Prostate gland (tissue), 2 donors: ENCODE data around the gene TMTC4. TPM values are rescaled to one million over a fixed set of nuclear protein-coding genes. Genes with fewer than 3 reads are reported as not detected.

Experiments used
- DNase-seq: peaks from one replicate; pipeline ENCODE4 v3.0.0-alpha.2; 2019; ENCODE audit warnings: low spot score
- H3K27ac ChIP-seq, 2 donors: fragments of 200-600 bp; sonication (generic); 2 replicates each; pipeline ENCODE4 v1.5.1; 2017 to 2019
- H3K27me3 ChIP-seq: fragments of 200-600 bp; sonication (generic); replicated peaks from 2 replicates; pipeline ENCODE4 v1.5.1; 2019; ENCODE audit not compliant: insufficient read depth
- H3K36me3 ChIP-seq, 2 donors: fragments of 200-600 bp; sonication (generic); 1 replicate in 1 of 2; 2 replicates in 1 of 2; pipeline versions ENCODE4 v1.5.1 to v1.8.1; 2017 to 2019
- H3K4me1 ChIP-seq: fragments of 200-600 bp; sonication (generic); replicated peaks from 2 replicates; pipeline ENCODE4 v1.5.1; 2019
- H3K4me3 ChIP-seq, 2 donors: fragments of 200-600 bp; sonication (generic); 2 replicates each; pipeline ENCODE4 v1.5.1; 2017 to 2019
- H3K9me3 ChIP-seq: fragments of 200-600 bp; sonication (generic); 2 replicates; pipeline ENCODE4 v1.5.1; 2017
- POLR2A ChIP-seq: fragments of 450-650 bp; IDR thresholded peaks from one replicate; pipeline ENCODE4 v1.6.1; 2016; ENCODE audit warnings: antibody characterized with exemption, mild to moderate bottlenecking
- POLR2AphosphoS5 ChIP-seq: sonication (generic); formaldehyde crosslinking; IDR thresholded peaks from one replicate; pipeline ENCODE4 v1.6.1; 2017; ENCODE audit warnings: antibody characterized with exemption
- WGBS: methylation state at CpG from one replicate; pipeline ENCODE4 v1.1.5; 2018; 5-methylcytosine and 5-hydroxymethylcytosine counted together
- intact Hi-C: fragments of 100-400 bp; cut with DNase I; formaldehyde crosslinking; loops from one replicate; pipeline ENCODE4 v1.14.2; 2022
- total RNA-seq, 2 donors: library from RNA; depleted of rRNA; stranded (reverse); fragments of >200 nt; gene quantifications; one replicate each; pipeline ENCODE4 v1.1.0, GENCODE V29; 2016
- TF ChIP-seq, protein P1 (sequence below), 4 experiments: fragments of 200-600 bp in 2 of 4; fragments of 450-650 bp in 2 of 4; sonication (generic) in 2 of 4; IDR thresholded peaks; 1 replicate in 3 of 4; 2 replicates in 1 of 4; pipeline ENCODE4 v1.5.1; 2016 to 2019; ENCODE audit warnings: antibody characterized with exemption in 4 of 4, mild to moderate bottlenecking in 2 of 4, moderate library complexity in 2 of 4

TMTC4 gene
- total RNA-seq, 2 donors from 2014 or later, result 20.2 to 22.4 TPM

DNA sequence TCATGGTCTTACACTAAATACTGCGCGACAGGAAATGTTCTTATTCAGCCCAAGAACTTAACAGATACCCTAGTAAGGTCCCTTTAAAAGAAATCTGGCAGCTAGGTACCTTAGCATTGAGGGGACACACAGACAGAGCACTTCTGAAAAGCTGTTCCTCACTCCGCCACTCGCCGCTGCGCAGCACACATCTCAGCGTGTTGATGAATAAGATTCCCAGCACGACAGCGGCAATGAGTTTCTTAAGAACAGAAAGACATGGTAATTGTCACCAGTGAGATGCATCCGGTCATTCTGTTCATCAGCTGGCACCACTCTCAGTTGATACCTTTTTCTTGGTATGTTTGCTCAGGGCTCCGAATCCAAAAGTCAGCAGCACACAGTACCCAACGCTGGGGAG lies 39.9 kb downstream of the TMTC4 start:
- Histone ChIP-seq H3K36me3 (no peaks in the 10 kb centered on the region), H3K4me3 (no peak overlapping the region), H3K9me3 (no peaks in the 10 kb centered on the region), H3K27me3 (no peaks in the 10 kb centered on the region), H3K4me1 (no peaks in the 10 kb centered on the region), H3K27ac (no peak overlapping the region)
- TF ChIP-seq POLR2AphosphoS5, result no peak
- no peak for DNase-seq
- intact Hi-C loops, result no loop called here
- 85% methylated on average over 12 of the region's 12 CpGs for WGBS

DNA sequence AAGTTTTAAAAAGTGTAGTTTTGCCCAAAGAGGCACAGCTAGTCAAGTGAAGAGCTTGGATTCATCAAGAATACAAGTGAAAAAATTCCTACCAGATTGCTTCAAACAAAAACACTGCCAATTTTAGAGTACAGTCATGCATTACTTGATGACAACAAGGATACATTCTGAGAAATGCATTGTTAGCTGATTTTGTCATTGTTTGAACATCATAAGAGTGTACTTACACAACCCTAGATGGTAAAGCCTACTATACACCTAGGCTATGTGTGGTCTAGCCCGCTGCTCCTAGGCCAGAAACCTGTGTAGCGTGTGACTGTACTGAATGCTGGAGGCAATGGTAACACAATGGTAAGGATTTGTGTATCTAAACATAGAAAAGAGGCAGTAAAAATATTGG lies 41.1 kb downstream of the TMTC4 start:
- H3K27me3 ChIP-seq, result no peaks in the 10 kb centered on the region
- H3K4me3 ChIP-seq, result no peak overlapping the region
- TF ChIP-seq, protein P1, sequence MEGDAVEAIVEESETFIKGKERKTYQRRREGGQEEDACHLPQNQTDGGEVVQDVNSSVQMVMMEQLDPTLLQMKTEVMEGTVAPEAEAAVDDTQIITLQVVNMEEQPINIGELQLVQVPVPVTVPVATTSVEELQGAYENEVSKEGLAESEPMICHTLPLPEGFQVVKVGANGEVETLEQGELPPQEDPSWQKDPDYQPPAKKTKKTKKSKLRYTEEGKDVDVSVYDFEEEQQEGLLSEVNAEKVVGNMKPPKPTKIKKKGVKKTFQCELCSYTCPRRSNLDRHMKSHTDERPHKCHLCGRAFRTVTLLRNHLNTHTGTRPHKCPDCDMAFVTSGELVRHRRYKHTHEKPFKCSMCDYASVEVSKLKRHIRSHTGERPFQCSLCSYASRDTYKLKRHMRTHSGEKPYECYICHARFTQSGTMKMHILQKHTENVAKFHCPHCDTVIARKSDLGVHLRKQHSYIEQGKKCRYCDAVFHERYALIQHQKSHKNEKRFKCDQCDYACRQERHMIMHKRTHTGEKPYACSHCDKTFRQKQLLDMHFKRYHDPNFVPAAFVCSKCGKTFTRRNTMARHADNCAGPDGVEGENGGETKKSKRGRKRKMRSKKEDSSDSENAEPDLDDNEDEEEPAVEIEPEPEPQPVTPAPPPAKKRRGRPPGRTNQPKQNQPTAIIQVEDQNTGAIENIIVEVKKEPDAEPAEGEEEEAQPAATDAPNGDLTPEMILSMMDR (IDR thresholded peaks at IDR 0.05), result no peak
- TF ChIP-seq POLR2A (no peak), POLR2AphosphoS5 (no peak)
- H3K27ac ChIP-seq, result no peak overlapping the region
- H3K9me3 ChIP-seq, result no peaks in the 10 kb centered on the region
- 26% methylated on average over 2 of the region's 2 CpGs for WGBS
- H3K36me3 ChIP-seq, result no peaks in the 10 kb centered on the region
- DNase-seq, result no peak
- no peaks in the 10 kb centered on the region for H3K4me1 ChIP-seq
- intact Hi-C loops, result no loop called here

DNA sequence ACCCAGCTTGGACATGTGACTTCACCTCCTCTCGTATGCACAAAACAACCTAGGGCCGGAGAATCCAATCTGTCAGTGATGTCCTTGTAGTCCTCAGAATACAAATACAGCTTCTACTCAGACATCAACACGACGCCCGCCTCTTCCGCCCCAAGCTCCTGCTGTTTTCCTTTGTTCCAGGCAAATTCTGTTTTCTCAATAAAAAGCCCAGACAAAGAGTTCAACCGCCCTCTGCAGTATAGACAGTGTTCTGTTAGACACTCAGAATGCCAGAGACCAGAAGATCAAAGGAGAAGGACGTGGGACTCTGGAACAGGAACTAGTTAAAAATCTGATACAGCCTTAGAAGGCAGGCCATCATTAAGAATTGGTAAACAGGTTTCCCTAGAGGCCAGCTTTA lies 44.0 kb downstream of the TMTC4 start:
- intact Hi-C loops, result no loop called here
- 58% methylated on average over 8 of the region's 8 CpGs for WGBS
- no peaks in the 10 kb centered on the region for H3K27me3 ChIP-seq
- H3K36me3 ChIP-seq, result no peaks in the 10 kb centered on the region
- no peak overlapping the region for H3K27ac ChIP-seq
- no peaks in the 10 kb centered on the region for H3K4me1 ChIP-seq
- no peaks in the 10 kb centered on the region for H3K9me3 ChIP-seq
- no peak overlapping the region for H3K4me3 ChIP-seq
- TF ChIP-seq POLR2A, result no peak
- TF ChIP-seq, protein P1 (IDR thresholded peaks at IDR 0.05), result no peak
- TF ChIP-seq POLR2AphosphoS5, result no peak
- DNase-seq, result no peak

DNA sequence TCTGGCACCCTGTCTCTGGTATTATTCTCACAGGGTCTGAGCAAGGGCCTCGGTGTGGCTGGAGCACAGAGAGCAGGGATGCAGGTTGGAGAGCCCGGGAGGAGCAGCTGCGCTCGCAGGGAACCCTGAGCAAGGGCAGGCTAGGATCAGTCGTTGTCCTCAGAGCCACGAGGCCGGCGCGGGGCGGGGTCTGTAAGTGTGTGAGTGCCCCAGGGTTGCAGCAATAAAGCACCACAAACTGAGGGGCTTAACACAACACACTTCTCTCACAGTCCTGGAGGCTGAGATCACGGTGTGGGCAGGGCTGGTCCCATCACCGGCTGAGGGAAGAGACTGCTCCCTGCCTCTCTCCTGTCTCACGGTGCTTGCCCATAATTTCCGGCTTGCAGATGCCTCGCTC lies 47.5 kb downstream of the TMTC4 start:
- 83% methylated on average over 15 of the region's 15 CpGs for WGBS
- H3K27me3 ChIP-seq, result no peaks in the 10 kb centered on the region
- H3K27ac ChIP-seq, result no peak overlapping the region
- no peaks in the 10 kb centered on the region for H3K9me3 ChIP-seq
- H3K4me1 ChIP-seq, result no peaks in the 10 kb centered on the region
- TF ChIP-seq POLR2A, result no peak
- TF ChIP-seq POLR2AphosphoS5, result no peak
- TF ChIP-seq, protein P1 (IDR thresholded peaks at IDR 0.05), result no peak
- H3K36me3 ChIP-seq, result no peaks in the 10 kb centered on the region
- DNase-seq, result no peak
- intact Hi-C loops, result no loop called here
- H3K4me3 ChIP-seq, result no peak overlapping the region

DNA sequence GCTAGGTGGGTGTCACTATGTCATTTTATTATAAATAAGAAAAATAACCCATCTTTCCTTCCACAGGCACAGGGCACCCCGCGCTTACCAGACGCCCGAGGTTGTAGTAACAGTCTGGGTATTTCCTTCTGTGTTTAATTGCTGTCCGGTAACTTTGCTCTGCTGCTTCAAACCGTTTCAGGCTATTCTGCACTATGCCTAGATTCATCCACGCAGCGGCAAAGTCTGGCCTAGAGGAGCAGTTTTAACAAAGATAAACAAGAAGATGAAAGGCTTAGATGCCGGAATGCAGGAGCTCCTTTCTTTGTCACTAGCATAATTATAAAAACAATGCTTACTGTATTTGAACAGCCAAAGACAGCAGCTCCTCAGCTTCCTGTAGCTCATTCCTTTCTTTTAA lies 49.1 kb downstream of the TMTC4 start:
- WGBS, result 51% methylated on average over 9 of the region's 9 CpGs
- TF ChIP-seq, protein P1 (IDR thresholded peaks at IDR 0.05), result no peak
- TF ChIP-seq POLR2A (no peak), POLR2AphosphoS5 (no peak)
- no peaks in the 10 kb centered on the region for H3K36me3 ChIP-seq

More for the DNA sequence above, 49.1 kb downstream of the TMTC4 start:
- intact Hi-C loops, result no loop called here
- H3K4me3 ChIP-seq, result no peak overlapping the region
- no peak for DNase-seq
- no peak overlapping the region for H3K27ac ChIP-seq
- H3K4me1 ChIP-seq, result no peaks in the 10 kb centered on the region
- no peaks in the 10 kb centered on the region for H3K9me3 ChIP-seq
- H3K27me3 ChIP-seq, result no peaks in the 10 kb centered on the region
